SK-N-SH treated with all-trans-retinoic acid at 6 μM for 48 hours (cell line): ENCODE data around the gene TIMELESS.
A peak's percentile ranks its signal among the peaks of the same experiment; 100 is the strongest.

Source experiments
- ATAC-seq: fragments of 200-7000 bp; cut with Tn5 transposase; 3 replicates; pipeline ENCODE4 v1.9.1; 2020; ENCODE audit warnings: mild to moderate bottlenecking, moderate library complexity
- ARNTL ChIP-seq: fragments of 450-650 bp; formaldehyde crosslinking; IDR thresholded peaks from 2 replicates; pipeline ENCODE4 v1.5.0; 2020; ENCODE audit warnings: low read depth, mild to moderate bottlenecking, moderate library complexity, borderline replicate concordance
- BACH2 ChIP-seq: fragments of 250-450 bp; sonication (Bioruptor Pico); IDR thresholded peaks from 2 replicates; pipeline ENCODE4 v1.9.0; 2021; ENCODE audit warnings: mild to moderate bottlenecking, borderline replicate concordance
- CSDC2 ChIP-seq: fragments of 250-450 bp; sonication (Bioruptor Pico); IDR thresholded peaks from 2 replicates; pipeline ENCODE4 v1.5.0; 2020; ENCODE audit warnings: mild to moderate bottlenecking, moderate library complexity
- CSRNP3 ChIP-seq: fragments of 250-450 bp; sonication (Bioruptor Pico); IDR thresholded peaks from 2 replicates; pipeline ENCODE4 v1.5.1; 2021; ENCODE audit warnings: mild to moderate bottlenecking, moderate library complexity
- GLIS3 ChIP-seq: fragments of 250-450 bp; sonication (Bioruptor Pico); IDR thresholded peaks from 2 replicates; pipeline ENCODE4 v1.5.0; 2020; ENCODE audit warnings: mild to moderate bottlenecking, moderate library complexity
- ISL1 ChIP-seq: fragments of 250-450 bp; sonication (Bioruptor Pico); IDR thresholded peaks from 2 replicates; pipeline ENCODE4 v2.1.2; 2022; ENCODE audit warnings: mild to moderate bottlenecking, moderate library complexity
- OSR1 ChIP-seq: fragments of 250-450 bp; sonication (Bioruptor Pico); IDR thresholded peaks from 2 replicates; pipeline ENCODE4 v1.8.0; 2022; ENCODE audit warnings: moderate library complexity, mild to moderate bottlenecking, inconsistent platforms
- PATZ1 ChIP-seq: fragments of 250-450 bp; sonication (Bioruptor Pico); IDR thresholded peaks from 2 replicates; pipeline ENCODE4 v1.8.0; 2020; ENCODE audit warnings: mild to moderate bottlenecking, moderate library complexity, borderline replicate concordance
- PPARA ChIP-seq: fragments of 250-450 bp; sonication (Bioruptor Pico); IDR thresholded peaks from 2 replicates; pipeline ENCODE4 v1.5.0; 2020; ENCODE audit warnings: mild to moderate bottlenecking, borderline replicate concordance
- RARB ChIP-seq: fragments of 250-450 bp; sonication (Bioruptor Pico); IDR thresholded peaks from 2 replicates; pipeline ENCODE4 v1.8.0; 2021; ENCODE audit warnings: mild to moderate bottlenecking, moderate library complexity
- SNAI2 ChIP-seq: fragments of 250-450 bp; sonication (Bioruptor Pico); IDR thresholded peaks from 2 replicates; pipeline ENCODE4 v1.5.0; 2020; ENCODE audit warnings: mild to moderate bottlenecking, moderate library complexity
- TSHZ2 ChIP-seq: fragments of 250-450 bp; sonication (Bioruptor Pico); IDR thresholded peaks from 2 replicates; pipeline ENCODE4 v1.5.0; 2020; ENCODE audit warnings: mild to moderate bottlenecking, moderate library complexity
- ZFP3 ChIP-seq: fragments of 250-450 bp; sonication (Bioruptor Pico); IDR thresholded peaks from 2 replicates; pipeline ENCODE4 v1.5.0; 2020; ENCODE audit warnings: mild to moderate bottlenecking, moderate library complexity
- ZFP30 ChIP-seq: fragments of 450-650 bp; formaldehyde crosslinking; IDR thresholded peaks from 2 replicates; pipeline ENCODE4 v1.5.0; 2022; ENCODE audit warnings: mild to moderate bottlenecking, moderate library complexity
- ZNF565 ChIP-seq: fragments of 450-650 bp; formaldehyde crosslinking; conservative IDR thresholded peaks from 2 replicates; pipeline ENCODE4 v1.5.0; 2020; ENCODE audit warnings: low read depth, mild to moderate bottlenecking, moderate library complexity
- ZNF70 ChIP-seq: fragments of 450-650 bp; formaldehyde crosslinking; IDR thresholded peaks from 2 replicates; pipeline ENCODE4 v1.5.0; 2020; ENCODE audit warnings: mild to moderate bottlenecking, moderate library complexity

Gene TIMELESS

GRCh38 chr12:56476972-56477432 is 27.8 kb upstream of the TIMELESS start (continued):
- TF ChIP-seq TSHZ2 (CRISPR knock-in tag) (no peak), ZNF565 (no peak), CSRNP3 (no peak), ARNTL (CRISPR knock-in tag) (no peak), CSDC2 (no peak), PPARA (no peak), ZFP30 (no peak)

GRCh38 chr12:56476143-56476542 is 26.9 kb upstream of the TIMELESS start:
- no peak for ATAC-seq
- TF ChIP-seq SNAI2 (CRISPR knock-in tag): no peak
- TF ChIP-seq GLIS3 (CRISPR knock-in tag): no peak
- TF ChIP-seq TSHZ2 (CRISPR knock-in tag): no peak
- no peak for TF ChIP-seq ZNF70 (CRISPR knock-in tag)
- TF ChIP-seq PATZ1 (CRISPR knock-in tag): no peak
- no peak for TF ChIP-seq ZFP3 (CRISPR knock-in tag)

GRCh38 chr12:56474389-56474788 is 25.2 kb upstream of the TIMELESS start:
- ATAC-seq: no peak
- TF ChIP-seq ZNF70 (CRISPR knock-in tag) (no peak), SNAI2 (CRISPR knock-in tag) (no peak), OSR1 (no peak), ZFP3 (CRISPR knock-in tag) (no peak), ISL1 (no peak), ZFP30 (no peak), PPARA (no peak), ARNTL (CRISPR knock-in tag) (no peak), GLIS3 (CRISPR knock-in tag) (no peak), BACH2 (CRISPR knock-in tag) (no peak)

GRCh38 chr12:56469007-56469930 is 20.0 kb upstream of the TIMELESS start:
- ATAC-seq: peak; percentile 18
- TF ChIP-seq RARB (CRISPR knock-in tag): no peak
- 0 out of 2 replicates have a peak, but pooled peaks have one; percentile 48 for TF ChIP-seq ZFP3 (CRISPR knock-in tag)
- TF ChIP-seq, all 23 proteins: peak for 1
